GM12891 (cell line): ENCODE results near the gene CELF2.

Experiments used
- PAX5 ChIP-seq: IDR thresholded peaks from 2 replicates; pipeline ENCODE4 v1.6.1; 2011; ENCODE audit warnings: low read length, moderate library complexity, mild to moderate bottlenecking; ENCODE audit not compliant: insufficient read depth, severe bottlenecking
- POLR2A ChIP-seq: IDR thresholded peaks from 2 replicates; pipeline ENCODE4 v1.6.1; 2011; ENCODE audit warnings: low read depth, low read length, control low read depth
- POLR2AphosphoS5 ChIP-seq: IDR thresholded peaks from 2 replicates; pipeline ENCODE4 v1.6.1; 2011; ENCODE audit warnings: low read depth, low read length, control low read depth
- POU2F2 ChIP-seq: IDR thresholded peaks from 2 replicates; pipeline ENCODE4 v1.6.1; 2011; ENCODE audit warnings: low read depth, mild to moderate bottlenecking, control low read depth, low read length, moderate library complexity
- SPI1 ChIP-seq: IDR thresholded peaks from 2 replicates; pipeline ENCODE4 v1.6.1; 2011; ENCODE audit warnings: low read depth, low read length, control low read depth
- TAF1 ChIP-seq: IDR thresholded peaks from 2 replicates; pipeline ENCODE4 v1.6.1; 2011; ENCODE audit warnings: low read depth, low read length, control low read depth

GRCh38 chr10:11048707-11049278 is 31.1 kb downstream of the CELF2 start:
- no peak for TF ChIP-seq POLR2A
- no peak for TF ChIP-seq POLR2AphosphoS5
- TF ChIP-seq SPI1 = no peak
- TF ChIP-seq TAF1 = no peak
- TF ChIP-seq POU2F2 = no peak
- no peak for TF ChIP-seq PAX5
